Colonic mucosa (tissue), 4 donors: ENCODE results near the gene KRTAP10-10. TPM values are rescaled to one million over a fixed set of nuclear protein-coding genes. Genes with fewer than 3 reads are reported as not detected.

Source experiments
- DNase-seq: peaks from one replicate; pipeline ENCODE4 v3.0.0-alpha.2; 2020
- H3K27ac ChIP-seq: fragments of 200-600 bp; one replicate; pipeline ENCODE4 v1.8.0; 2021
- H3K27me3 ChIP-seq: fragments of 200-600 bp; one replicate; pipeline ENCODE4 v1.8.0; 2021
- H3K36me3 ChIP-seq: fragments of 200-600 bp; one replicate; pipeline ENCODE4 v1.8.0; 2021
- H3K4me1 ChIP-seq: fragments of 200-600 bp; one replicate; pipeline ENCODE4 v1.8.0; 2021; ENCODE audit warnings: mild to moderate bottlenecking
- H3K4me3 ChIP-seq: fragments of 200-600 bp; one replicate; pipeline ENCODE4 v1.8.0; 2021
- H3K9ac ChIP-seq, 2 donors: one replicate each; pipeline ENCODE4 v1.7.0; 2013; ENCODE audit warnings: control low read depth in 2 of 2, low read depth in 2 of 2, low read length in 2 of 2
- H3K9me3 ChIP-seq: fragments of 200-600 bp; one replicate; pipeline ENCODE4 v1.8.0; 2021
- intact Hi-C: fragments of 100-400 bp; cut with DNase I; formaldehyde crosslinking; loops from one replicate; pipeline ENCODE4 v1.14.1; 2022
- total RNA-seq, 2 donors: library from RNA; stranded (reverse); fragmentation: NEBNext Ultra II Directional in 1 of 2; extraction: Animal tissue kit (Norgen Biotek cat#: 25700) in 1 of 2; gene quantifications; one replicate each; pipeline ENCODE4 v1.2.1, GENCODE V29; 2021
- TF ChIP-seq, protein P1 (sequence below): fragments of 200-600 bp; IDR thresholded peaks from one replicate; pipeline ENCODE4 v1.8.0; 2022; ENCODE audit warnings: antibody characterized with exemption, mild to moderate bottlenecking
- donor health status: healthy.
- donor health status: DM: no; HTN: no; CAD: no.
- donor health status: DM: no; HTN: no; CAD: no.

Gene KRTAP10-10
- total RNA-seq, 2 donors from 2014 or later, result not detected

DNA sequence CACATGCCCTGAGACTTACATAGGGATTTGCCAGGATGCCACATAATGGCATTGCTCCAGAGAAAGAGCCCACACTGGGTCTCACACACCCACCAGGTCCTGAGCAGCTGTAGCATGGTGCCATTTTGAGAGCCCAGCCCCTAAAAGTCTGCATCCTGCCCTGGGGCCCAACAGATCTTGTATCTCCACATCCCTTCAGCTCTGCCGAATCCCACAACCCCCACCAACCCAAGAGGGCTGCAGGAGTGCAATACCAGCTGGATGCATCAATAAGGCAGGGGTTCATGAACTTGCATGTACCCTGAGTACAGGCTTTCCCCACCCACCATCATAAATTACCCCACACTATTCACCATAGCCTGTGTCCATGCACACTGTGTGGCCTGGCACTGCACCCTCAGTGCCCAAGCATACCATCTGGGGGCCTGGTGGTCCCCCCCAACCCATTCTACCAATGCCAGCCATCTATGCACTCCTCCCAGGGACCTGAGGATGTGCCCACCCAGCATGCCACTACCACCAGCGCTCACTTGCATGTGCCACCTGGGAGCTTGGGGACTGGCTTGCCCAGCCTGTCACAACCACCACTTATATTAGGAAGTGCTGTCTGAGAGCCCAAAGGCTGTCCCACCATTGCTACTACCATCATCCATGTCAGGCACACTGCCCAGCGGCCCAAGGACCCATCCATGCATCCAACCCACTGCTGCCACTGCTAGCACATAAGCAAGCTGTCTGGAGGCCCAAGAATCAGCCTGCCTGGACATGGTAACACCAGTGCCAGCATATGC, 33.7 kb downstream of the KRTAP10-10 start:
- H3K36me3 ChIP-seq, result no peaks in the 10 kb centered on the region
- intact Hi-C loops, result no loop called here
- no peaks in the 10 kb centered on the region for H3K9me3 ChIP-seq
- H3K9ac ChIP-seq, result no peak overlapping the region
- H3K27ac ChIP-seq, result no peak overlapping the region
- no peaks in the 10 kb centered on the region for H3K27me3 ChIP-seq
- no peak overlapping the region for H3K4me3 ChIP-seq
- no peaks in the 10 kb centered on the region for H3K4me1 ChIP-seq
- DNase-seq, result no peak
- TF ChIP-seq, protein P1, sequence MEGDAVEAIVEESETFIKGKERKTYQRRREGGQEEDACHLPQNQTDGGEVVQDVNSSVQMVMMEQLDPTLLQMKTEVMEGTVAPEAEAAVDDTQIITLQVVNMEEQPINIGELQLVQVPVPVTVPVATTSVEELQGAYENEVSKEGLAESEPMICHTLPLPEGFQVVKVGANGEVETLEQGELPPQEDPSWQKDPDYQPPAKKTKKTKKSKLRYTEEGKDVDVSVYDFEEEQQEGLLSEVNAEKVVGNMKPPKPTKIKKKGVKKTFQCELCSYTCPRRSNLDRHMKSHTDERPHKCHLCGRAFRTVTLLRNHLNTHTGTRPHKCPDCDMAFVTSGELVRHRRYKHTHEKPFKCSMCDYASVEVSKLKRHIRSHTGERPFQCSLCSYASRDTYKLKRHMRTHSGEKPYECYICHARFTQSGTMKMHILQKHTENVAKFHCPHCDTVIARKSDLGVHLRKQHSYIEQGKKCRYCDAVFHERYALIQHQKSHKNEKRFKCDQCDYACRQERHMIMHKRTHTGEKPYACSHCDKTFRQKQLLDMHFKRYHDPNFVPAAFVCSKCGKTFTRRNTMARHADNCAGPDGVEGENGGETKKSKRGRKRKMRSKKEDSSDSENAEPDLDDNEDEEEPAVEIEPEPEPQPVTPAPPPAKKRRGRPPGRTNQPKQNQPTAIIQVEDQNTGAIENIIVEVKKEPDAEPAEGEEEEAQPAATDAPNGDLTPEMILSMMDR, result no peak

DNA sequence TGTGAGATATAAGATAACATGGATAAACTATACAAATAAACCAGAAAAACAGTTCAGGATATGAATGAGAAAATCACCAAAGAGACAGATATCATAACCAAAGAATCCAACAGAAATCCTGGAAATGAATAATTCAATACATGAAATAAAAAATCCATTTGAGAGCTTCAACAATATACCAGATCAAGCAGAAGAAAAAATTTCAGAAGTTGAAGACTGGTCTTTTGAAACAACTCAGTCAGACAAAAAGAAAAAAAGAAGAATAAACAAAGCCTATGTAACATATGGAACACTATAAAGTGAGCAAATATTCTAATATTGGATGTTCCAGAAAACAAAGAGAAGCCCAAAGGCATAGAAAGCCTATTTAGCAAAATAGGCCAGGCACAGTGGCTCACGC, 34.8 kb downstream of the KRTAP10-10 start:
- H3K36me3 ChIP-seq, result no peaks in the 10 kb centered on the region
- intact Hi-C loops, result no loop called here
- H3K27ac ChIP-seq, result no peak overlapping the region
- no peak overlapping the region for H3K4me3 ChIP-seq
- H3K4me1 ChIP-seq, result no peaks in the 10 kb centered on the region
- H3K9me3 ChIP-seq, result no peaks in the 10 kb centered on the region
- no peak overlapping the region for H3K9ac ChIP-seq
- TF ChIP-seq, protein P1, result no peak
- DNase-seq, result no peak
- H3K27me3 ChIP-seq, result no peaks in the 10 kb centered on the region

DNA sequence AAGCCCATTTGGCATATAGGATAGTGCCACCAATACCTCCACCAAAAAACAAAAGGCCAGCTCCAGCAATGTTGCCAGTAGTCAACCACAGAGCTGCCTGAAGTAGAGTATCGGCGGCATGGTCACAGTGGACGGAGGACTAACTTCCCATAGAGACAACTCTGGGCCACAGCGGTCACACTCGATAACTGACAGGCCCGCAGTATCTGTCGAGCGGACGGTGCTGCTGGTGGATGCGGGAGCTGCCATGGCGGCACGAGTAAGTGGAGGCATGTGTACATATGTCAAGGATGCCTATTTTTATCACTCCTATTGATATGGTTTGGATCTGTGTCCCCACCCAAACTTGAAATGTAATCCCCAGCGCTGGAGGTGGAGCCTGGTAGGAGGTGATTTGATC, 40.7 kb downstream of the KRTAP10-10 start:
- no peaks in the 10 kb centered on the region for H3K9me3 ChIP-seq
- no peaks in the 10 kb centered on the region for H3K36me3 ChIP-seq
- no peak overlapping the region for H3K9ac ChIP-seq
- intact Hi-C loops, result no loop called here
- H3K27ac ChIP-seq, result no peak overlapping the region
- TF ChIP-seq, protein P1, result no peak
- H3K4me3 ChIP-seq, result no peak overlapping the region
- DNase-seq, result no peak
- H3K27me3 ChIP-seq, result no peaks in the 10 kb centered on the region
- no peaks in the 10 kb centered on the region for H3K4me1 ChIP-seq

DNA sequence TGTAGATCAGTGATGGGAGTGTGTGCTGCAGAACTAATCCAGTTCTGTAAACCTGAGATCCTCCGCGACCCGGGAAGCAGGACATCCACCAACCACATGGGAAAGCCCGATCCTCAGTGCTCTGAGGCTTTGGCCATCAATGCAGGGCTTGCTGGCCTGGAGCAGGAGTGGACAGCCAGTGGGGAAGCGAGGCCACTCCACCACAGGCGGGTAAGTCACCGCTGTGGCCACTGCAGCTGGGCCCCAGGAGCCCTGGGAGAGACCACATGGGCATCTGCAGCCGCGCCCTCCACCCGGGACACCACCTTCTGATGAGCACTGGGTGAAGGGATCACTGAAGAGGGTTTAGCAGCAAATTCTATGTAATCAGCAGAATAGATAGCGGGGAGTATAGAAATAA, 44.0 kb downstream of the KRTAP10-10 start:
- Histone ChIP-seq H3K4me3 (no peak overlapping the region), H3K27ac (no peak overlapping the region), H3K27me3 (no peaks in the 10 kb centered on the region), H3K9ac (no peak overlapping the region), H3K36me3 (no peaks in the 10 kb centered on the region), H3K4me1 (no peaks in the 10 kb centered on the region), H3K9me3 (no peaks in the 10 kb centered on the region)
- TF ChIP-seq, protein P1, result no peak
- no peak for DNase-seq
- intact Hi-C loops, result no loop called here

- Histone ChIP-seq H3K36me3 (no peaks in the 10 kb centered on the region), H3K27ac (no peak within 1 kb of the TSS), H3K4me3 (no peak within 1 kb of the TSS), H3K9ac (no peak within 1 kb of the TSS), H3K4me1 (no peaks in the 10 kb centered on the region), H3K27me3 (no peaks in the 10 kb centered on the region), H3K9me3 (no peaks in the 10 kb centered on the region)
- no peak for DNase-seq
- intact Hi-C loops, result no loop called here
- TF ChIP-seq, protein P1, result no peak
Observed at GRCh38 chr21:44681861-44682579, 44.9 kb downstream of the KRTAP10-10 start, which contains the start of gene KRTAP12-1. Gene KRTAP12-1, minus strand, starts transcription at chr21:44682163. Its CDS starts 40 bp downstream, at chr21:44682123.
